OCI-LY1 (cell line): Measurements from ENCODE around the gene MICAL2.

Experiments
- EZH2 ChIP-seq: fragments of 200-600 bp; sonication (generic), shearing (Covaris generic); IDR thresholded peaks from 2 replicates; pipeline ENCODE4 v1.8.0; 2017; ENCODE audit warnings: borderline replicate concordance, mixed run types, mild to moderate bottlenecking, antibody characterized with exemption, low read length, moderate library complexity, mixed read lengths
- TF ChIP-seq, protein P1 (sequence below): fragments of 200-600 bp; sonication (generic), shearing (Covaris generic); IDR thresholded peaks from 2 replicates; pipeline ENCODE4 v1.5.1; 2017; ENCODE audit warnings: mild to moderate bottlenecking, antibody characterized with exemption, low read length, moderate library complexity, mixed read lengths

DNA sequence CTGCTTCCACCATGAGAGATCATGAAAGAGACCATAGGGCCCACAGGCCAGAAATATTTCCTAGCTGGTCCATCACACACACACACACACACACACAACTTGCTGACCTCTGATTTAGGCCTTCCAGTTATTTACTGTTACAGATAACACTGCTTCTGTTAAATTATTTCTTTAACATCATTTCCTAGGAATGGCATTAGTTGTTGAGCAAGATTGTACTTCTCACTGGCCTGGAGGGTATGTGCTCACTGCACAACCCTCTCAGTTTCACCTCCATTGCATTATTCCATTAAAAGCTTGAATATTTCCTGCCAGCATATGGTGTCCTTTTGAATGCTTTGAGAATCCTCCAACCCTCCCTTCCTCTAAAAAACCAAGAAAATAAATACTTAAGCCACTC, 104.4 kb downstream of the MICAL2 start:
- TF ChIP-seq, protein P1, sequence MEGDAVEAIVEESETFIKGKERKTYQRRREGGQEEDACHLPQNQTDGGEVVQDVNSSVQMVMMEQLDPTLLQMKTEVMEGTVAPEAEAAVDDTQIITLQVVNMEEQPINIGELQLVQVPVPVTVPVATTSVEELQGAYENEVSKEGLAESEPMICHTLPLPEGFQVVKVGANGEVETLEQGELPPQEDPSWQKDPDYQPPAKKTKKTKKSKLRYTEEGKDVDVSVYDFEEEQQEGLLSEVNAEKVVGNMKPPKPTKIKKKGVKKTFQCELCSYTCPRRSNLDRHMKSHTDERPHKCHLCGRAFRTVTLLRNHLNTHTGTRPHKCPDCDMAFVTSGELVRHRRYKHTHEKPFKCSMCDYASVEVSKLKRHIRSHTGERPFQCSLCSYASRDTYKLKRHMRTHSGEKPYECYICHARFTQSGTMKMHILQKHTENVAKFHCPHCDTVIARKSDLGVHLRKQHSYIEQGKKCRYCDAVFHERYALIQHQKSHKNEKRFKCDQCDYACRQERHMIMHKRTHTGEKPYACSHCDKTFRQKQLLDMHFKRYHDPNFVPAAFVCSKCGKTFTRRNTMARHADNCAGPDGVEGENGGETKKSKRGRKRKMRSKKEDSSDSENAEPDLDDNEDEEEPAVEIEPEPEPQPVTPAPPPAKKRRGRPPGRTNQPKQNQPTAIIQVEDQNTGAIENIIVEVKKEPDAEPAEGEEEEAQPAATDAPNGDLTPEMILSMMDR: no peak
- TF ChIP-seq EZH2: no peak
